Epithelial cell of esophagus (primary cell): ENCODE results near the gene PRMT5.

Experiments
- DNase-seq: peaks from one replicate; pipeline ENCODE4 v3.0.0; 2010; ENCODE audit warnings: low read depth
- H3K4me3 ChIP-seq: 2 replicates; pipeline ENCODE4 v1.5.1; 2011; ENCODE audit warnings: mild to moderate bottlenecking, low read length, control low read depth
- CTCF ChIP-seq: IDR thresholded peaks from 2 replicates; pipeline ENCODE4 v1.5.1; 2011; ENCODE audit warnings: low read depth, mild to moderate bottlenecking, low read length, control low read depth, inconsistent platforms; ENCODE audit not compliant: insufficient read depth; ENCODE audit errors: missing control alignments

The PRMT5 gene

GRCh38 chr14:22929104-22929960 is at the start of gene PRMT5:
TSS of gene PRMT5 (minus strand) at chr14:22929376. CDS start at chr14:22929361, 15 bp downstream.
- peak within 1 kb of the TSS; percentile 100 for H3K4me3 ChIP-seq
- peak; percentile 100 for DNase-seq
- TF ChIP-seq CTCF = no peak

DNA sequence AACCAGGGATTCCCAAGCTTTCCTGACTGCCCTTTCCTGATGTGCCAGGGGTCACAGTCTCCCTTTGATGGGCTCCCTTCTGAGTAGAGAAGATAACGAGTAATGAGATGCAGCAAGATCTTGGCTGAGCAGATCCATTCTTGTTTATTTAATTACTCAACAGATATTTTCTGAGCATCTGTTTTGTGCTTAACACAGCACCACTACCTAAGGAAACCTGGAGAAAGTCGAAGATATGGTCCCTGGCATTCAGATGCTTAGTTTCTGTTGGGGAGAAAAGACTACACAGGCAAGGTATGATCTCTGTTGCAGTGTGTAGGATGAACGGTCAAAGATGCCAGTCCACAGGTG is 49.3 kb upstream of the PRMT5 start:
- peak; percentile 22 for DNase-seq

DNA sequence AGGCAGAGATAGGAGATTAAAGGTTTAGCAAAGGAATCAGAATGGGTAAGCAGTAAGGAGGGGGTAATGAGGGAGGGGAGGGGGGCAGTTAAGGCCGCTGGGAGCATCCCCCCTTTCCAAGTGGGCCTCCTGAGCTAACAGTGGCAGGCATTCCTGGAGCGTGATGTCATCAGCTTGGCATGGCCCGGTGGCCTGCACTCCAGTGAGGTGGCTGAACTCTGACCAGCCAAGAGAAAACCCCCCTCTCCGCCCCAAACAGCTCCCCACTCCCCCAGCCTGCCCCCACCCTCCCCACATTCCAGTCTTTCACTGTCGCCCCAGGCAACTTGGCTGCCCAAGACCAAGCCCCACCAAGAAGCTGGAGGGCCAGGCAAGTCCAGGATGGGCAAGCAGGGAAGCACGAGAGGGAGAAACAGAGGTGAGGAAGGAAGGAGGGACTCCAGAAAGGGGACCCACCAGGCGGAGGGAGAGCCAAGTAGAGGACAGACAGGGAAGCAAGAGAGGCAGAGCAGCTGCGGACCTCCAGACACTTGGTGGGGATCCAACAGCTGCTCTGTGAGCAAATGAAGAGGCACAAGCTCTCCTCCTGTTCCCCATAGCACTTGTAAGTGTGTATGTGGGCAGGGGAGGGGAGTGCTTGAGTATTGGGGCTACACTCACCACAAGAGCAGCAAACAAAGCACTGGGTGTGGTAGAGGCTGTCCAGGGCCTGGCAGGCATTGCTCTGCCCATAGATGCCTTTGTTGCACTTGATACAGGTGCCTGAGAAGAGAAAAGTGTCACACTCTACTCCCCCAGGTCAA is 48.7 kb upstream of the PRMT5 start:
- TF ChIP-seq CTCF = no peak
- H3K4me3 ChIP-seq = peak overlapping the region; percentile 94
- DNase-seq = peak; percentile 67

More for the DNA sequence above, 49.3 kb upstream of the PRMT5 start:
- H3K4me3 ChIP-seq = peak overlapping the region; percentile 94
- TF ChIP-seq CTCF = no peak

GRCh38 chr14:22977434-22977683 is 48.2 kb upstream of the PRMT5 start:
- H3K4me3 ChIP-seq = peak overlapping the region; percentile 6
- no peak for DNase-seq
- no peak for TF ChIP-seq CTCF

- H3K4me3 ChIP-seq = no peak overlapping the region
- peak; percentile 61 for DNase-seq
- TF ChIP-seq CTCF = no peak
Observed at GRCh38 chr14:22976620-22977433, 47.7 kb upstream of the PRMT5 start.

DNA sequence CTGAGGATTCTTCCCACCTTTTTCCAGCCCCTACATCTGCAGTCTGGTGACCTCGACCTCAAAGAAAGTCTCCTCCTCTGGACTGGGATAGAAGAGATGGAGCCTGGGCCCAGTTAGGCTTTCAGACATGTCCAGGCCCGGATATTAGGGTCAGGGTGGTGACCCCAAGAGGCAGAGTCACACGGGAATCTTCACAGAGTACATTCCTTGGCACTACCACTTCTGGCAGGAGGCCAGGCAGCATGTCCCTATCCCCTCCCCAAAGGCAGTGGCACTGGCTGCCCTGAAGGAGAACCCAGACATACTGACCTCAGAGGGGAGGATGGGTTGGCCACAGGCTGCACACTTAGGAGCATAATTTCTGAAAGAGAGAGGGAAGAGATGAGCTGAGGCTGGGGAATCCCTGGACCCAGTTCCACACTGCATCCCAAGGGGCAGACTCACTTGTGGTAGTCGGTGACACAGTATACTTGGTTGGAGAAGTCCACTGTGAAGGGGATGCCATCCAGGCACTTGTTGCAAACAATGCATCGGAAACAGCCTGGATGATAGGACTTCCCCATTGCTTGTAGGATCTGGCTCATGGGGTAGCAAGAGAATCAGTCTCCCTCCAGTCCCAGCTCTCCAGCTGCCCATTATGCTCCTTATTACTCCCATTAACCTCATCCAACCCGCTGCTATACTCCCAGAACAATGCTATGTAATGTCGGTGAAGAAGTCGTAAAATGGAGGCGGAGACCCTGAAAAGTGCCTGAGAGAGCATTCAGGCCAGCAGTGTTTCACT is 45.5 kb upstream of the PRMT5 start:
- H3K4me3 ChIP-seq = no peak overlapping the region
- no peak for TF ChIP-seq CTCF
- no peak for DNase-seq
